HG03060 (cell line): ENCODE data around the gene OR51G2.

Source experiments
- ATAC-seq: cut with Tn5 transposase; IDR thresholded peaks from one replicate; pipeline ENCODE4 v1.9.1; 2021; ENCODE audit warnings: low read depth, moderate number of reproducible peaks; ENCODE audit not compliant: unreplicated experiment

The OR51G2 gene

DNA sequence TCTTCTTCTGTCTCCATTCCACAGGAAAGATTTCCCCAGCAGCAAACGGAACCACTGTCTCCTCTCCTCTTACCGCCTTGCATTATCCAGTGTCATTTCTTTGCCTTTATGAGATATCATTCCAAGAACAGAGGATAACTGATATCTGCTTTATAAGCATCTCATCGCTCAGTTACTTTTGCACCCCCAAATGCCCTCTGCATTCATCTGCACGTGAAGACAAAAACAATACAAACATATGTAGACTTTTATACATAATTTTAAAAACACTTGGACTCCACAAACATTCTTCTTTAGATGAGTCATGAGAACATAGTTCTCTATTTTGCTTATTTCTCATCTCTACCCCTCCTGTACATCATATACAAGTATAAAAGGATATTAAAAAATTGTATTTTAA, 38.0 kb downstream of the OR51G2 start:
- no peak for ATAC-seq

DNA sequence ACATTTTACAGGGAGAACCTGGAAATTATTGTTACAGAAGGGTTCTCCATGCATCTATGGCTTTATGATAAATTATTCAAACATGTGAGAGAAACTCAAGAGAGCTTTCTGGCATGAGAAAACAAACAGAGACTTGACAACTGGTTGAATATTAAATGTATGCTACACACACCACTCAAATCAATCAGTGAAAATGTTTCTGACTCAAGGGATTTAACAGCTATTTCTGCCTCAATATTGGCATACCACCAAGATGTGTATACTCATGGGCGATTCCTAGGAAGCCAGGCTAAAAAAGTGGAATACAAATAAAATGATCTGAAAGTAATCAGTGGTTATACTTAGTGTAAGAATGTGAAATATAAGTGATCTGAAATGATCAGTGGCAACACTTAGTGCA, 53.3 kb downstream of the OR51G2 start:
- ATAC-seq = no peak

DNA sequence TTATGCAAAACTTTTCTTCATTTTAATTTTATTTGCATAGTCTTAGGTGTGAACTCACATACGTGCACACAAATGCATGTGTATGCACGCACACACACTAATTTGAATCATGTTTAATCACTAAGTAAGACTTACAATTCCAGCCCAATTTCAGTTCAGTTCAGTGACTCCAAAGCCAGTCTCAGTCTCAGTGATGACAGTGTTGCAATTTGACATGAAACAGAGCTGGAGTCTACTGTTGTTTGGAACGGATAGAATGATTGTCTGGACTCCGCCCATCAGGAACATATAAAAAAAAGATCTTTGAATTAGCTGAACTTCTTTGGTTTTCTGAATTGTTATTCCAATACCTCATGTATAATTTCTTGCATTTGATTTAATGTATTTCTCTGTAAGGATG, 55.3 kb downstream of the OR51G2 start:
- ATAC-seq = no peak
